ENCODE measurements around the gene PALD1.

The PALD1 gene

DNA sequence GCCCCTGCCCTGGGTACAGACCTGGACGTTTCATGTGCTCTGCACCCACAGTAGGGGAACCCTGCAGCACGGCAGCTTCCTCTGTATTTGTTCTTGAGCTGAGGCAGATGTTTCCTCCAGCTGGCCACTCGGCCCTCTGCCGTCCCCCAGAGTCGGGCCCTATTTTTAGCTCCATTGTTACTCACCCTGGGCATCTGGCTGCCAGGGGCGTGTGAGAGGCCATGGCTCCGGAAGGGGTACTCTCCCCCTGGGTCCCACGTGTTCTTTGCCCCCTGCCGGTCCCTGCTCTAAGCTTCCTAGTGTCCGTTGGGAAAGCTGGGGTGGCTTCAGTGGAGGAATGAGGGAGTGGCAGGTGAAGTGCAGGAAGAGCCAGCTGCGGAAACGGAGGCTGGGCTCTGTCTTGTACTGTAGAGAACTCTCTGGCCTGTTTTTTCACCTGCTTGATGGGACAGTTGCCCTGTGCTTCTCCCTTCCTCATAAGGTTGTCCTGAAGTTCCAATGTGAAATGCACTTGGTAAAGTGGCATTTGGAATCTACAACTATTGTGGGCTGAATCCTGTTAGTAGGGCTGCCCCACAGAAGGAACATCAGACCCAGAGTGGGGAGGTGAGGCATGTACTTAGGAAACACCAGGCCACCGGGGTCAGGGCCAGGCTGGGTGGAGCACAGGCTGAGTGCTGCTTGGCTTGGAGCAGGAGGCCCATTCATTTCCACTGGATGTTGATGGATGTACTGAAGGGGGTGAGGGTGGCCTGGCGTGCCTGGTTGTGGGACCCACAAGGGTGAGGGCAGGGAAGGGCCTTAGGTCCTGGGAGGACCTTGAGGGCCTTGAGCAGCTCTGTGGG is 30.6 kb downstream of the PALD1 start:
- no peak for DNase-seq

DNA sequence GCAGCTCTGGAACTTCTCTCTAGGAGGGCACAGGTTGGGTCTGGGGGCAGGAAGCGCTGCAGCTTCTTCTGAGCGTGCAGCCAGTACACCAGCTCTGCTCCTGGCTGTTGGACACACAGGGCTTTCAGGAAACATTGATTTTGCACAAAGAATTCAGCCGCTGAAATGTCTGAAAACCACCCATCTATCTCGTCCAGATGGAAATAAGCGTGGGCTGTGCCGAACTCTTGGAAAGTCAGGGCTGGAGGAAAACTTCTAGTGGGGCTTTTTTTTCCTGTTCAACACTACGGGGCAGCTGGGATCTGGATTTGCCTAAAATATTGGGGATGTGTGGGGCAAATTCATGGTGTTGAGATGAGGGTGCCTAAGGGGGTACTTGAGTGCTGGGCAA is 31.2 kb downstream of the PALD1 start:
- no peak for DNase-seq

DNA sequence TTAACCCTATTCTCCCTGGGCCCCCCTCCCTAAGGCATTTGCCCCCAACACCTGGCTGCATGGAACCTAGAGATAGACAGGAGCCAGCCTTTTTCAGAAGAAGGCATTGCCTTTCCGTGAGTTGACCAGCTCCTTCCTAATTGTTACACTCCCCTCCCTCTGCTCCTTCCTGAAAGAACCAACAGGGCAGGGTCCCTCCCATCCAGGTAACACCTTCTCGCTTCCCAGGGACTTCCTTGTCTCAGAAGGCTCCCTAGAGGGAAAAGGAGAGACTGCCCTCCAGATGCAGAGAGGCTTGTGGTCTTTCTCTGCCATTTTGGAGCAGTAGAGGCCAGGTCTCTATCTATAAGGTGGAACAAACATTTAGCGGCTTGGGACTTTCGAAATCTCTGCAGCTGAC is 31.9 kb downstream of the PALD1 start:
- DNase-seq, result no peak

DNA sequence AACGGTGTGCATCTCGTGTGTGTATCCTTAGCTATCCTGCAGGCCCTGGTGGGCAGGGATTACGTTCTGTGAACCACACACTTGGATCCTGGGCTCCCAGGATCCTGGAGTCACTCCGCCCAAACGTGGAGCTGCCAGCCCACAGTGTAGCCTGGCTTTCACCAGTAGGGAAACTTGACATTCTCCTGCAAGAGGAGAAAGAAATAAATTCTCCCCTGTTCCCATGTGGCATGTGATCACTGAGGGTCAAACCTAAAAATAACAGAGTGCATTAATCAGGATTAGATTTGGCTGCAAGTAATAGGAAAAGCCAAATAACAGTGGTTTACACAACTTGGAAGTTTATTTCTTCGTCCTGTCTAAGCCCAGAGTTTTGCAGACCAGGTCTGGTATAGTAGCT is 32.3 kb downstream of the PALD1 start:
- DNase-seq, result no peak

DNA sequence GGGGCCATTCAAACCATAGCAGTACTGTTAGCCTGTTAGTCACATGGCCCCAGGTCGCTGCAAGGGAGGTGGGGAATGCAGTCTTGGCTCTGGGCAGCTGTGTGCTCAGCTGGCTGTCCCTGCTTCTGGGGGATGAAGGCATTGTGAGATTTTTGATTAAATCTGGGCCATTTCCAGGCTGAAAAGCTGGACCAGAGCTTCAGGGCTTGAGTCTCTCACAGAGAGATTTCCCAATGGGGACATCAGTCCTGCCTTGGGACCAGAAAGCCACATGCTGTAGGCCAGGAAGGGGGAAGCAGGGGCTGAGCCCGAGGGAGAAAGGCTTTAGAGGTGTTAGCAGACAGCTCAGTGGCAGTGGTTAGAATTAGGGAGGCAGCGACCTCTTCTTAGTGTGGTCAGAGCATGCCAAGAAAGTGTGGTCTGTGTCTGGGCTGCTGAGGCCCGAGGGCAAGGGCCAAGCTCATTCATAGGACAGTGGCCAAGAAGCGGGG is 33.6 kb downstream of the PALD1 start:
- DNase-seq, result no peak

DNA sequence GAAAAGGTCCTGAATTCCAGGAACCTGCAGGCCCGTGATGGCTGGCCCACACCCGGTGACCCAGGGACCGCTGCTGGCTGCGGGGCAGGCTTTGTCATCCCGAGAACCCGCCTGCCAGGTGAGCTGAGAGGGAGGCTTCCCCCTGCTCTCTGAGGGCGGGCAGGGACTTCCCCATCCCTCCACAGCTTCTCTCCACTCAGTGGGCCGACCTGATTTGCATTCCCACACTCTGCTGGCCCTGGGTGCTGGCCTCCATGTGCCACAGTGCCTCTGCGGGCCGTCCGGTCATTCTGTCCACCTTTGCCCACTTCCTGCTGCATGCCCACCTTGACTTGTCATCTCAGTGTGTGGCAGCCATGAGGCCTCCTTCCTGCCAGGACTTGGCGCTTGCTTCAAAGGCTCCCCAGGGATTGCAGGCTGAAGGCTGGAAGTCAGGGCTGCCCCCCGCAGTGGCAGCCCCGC is 35.3 kb downstream of the PALD1 start:
- no peak for DNase-seq

DNA sequence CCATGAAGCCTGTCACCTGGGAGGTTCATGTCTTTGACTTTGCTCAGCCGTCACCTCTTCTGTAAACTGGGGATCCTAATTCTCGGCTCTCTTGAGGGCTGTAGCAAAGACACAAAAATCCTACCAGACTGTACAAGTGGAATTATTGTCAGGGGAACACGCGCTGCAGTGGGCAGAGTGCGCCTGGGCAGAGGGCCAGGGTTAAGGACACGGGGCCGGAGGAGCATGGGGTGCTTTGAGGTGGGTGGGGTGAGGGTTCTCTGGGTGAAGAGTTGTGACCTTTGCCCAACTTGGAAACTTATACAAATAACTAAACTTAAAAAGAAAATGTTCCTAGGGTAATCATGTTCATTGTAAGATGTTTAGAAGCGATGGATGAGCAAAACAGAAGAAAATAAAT is 36.0 kb downstream of the PALD1 start:
- DNase-seq, result no peak

DNA sequence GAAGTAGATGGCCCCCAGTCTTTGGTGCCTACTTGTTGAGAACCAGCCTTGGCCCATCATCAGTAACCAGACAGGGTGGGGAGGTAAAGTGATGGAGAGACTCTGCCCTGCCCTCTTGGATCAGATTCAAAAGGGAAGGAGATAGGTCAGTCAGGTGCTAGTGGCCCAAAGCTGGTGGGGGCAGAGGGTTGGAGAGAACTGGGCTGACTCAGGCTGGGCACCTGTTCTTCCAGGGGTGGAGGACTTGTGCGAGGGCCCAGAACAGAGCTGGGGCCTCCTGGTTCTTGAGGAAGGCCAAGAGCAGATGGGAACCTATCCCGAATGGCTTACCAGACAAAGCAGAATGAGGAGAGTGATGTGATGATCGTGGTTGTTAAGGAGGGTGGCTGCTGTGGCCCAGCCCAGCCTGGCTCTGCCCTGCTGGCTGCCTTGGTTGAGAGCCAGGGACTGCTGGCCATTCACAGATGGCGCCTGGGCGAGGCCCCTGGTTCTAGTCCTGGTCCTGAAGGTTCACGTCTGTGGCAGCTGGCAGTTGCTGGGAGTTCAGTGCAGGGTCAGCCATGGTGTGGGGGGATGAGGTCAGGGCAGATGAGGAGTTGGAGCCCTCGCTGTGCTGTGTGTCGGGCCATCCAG is 36.6 kb downstream of the PALD1 start:
- DNase-seq, result no peak

DNA sequence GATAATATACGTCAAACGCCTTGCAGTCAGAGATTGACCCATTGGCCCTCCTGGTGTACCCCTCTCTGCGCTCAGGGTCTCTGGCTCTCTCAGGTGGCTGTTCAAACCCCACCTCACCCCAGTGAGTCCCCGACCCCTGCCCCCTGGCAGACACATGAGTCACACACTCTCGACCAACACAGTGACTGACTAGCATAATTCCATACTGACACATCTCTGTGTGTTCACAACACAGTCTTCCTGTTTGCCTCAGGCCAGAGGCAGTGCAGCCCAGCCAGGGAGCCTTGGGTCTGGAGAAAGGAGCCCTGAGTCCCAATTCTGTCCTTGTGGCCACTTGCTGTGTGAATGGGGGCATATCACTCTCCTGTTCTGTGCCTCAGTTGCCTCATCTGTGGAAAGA is 40.1 kb downstream of the PALD1 start:
- DNase-seq, result no peak

DNA sequence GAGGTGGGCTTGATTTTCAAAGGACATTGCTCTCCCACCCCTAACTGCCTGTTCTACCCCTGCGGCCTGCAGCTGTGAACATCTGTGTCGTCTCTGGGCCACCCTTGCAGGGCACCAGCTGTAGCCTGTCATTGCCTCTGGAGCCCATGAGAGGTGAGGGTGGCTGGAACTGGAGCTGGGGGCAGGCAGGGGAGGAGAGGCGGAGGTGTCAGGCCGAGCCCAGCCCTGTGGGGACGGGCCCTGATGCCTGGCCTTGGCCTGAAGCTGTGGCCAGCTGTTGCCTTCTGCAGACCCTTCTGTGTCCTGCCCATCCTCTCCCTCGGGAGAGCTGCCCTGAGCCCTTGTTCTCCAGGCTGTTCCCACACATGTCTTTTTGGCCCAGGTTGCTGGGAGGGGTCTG is 44.5 kb downstream of the PALD1 start:
- no peak for DNase-seq

DNA sequence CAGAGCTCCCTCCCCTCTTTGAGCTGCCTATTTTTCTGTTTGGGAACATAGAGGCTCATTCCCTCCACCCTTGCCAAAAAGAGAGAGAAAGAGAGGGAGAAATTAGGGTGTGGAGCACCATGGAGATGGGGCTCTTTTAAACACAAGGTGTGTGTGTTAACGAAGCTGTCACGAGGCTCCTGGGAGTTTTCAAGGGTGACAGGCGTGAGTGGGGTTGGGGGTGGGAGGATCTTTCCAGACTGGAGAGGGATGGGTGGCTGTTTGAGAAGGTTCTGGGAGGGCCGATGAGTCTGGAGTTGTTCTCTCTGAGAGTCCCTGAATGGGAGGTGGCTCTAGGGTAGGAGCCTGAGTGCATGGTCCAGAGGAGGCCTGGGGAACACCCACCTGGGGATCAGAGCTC is 45.0 kb downstream of the PALD1 start:
- no peak for DNase-seq

DNA sequence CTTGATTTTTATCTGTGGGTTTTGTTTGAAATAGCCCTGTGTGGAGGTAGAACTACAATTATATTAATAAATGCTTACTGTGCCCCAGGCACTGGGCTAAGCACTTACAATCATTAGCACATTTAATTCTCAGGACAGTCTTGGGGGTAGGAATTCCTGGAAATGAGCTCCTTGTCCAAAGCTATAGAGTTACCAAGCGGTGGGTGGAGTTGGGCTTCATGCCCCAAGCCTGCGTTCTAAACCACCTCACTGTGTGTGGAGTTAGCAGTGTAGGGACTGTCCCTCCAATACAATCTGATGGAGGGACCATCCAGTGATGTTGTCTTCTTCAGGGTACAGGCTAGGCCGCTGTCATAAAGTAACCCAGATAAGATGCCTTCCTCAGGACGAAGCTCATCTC is 49.7 kb downstream of the PALD1 start:
- DNase-seq, result no peak

DNA sequence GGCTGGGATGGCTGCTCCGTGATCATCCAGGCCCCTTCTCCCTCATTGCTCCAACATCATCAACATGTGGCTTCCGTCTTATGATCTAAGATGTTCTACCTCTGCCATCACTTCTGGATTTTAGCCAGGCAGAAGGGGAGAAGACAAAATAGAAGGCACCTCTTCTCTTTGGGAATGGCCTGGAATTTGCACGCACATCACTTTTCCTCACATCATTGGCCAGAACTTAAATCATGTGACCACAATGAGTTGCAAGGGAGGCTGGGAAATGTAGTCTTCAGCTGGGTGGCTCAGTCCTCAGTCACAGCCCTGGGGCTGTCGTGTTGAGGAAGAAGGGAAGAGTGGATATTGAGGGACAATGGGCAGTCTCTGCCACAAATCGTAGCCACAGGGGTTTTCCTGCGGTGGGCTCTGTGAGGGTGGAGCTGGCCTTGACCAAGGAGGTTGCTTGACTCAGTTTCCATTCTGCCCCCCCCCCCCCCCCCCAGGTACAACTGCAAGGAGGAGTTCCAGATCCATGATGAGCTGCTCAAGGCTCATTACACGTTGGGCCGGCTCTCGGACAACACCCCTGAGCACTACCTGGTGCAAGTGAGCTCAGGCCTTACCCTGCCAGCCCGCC is 50.3 kb downstream of the PALD1 start:
- DNase-seq, result no peak

DNA sequence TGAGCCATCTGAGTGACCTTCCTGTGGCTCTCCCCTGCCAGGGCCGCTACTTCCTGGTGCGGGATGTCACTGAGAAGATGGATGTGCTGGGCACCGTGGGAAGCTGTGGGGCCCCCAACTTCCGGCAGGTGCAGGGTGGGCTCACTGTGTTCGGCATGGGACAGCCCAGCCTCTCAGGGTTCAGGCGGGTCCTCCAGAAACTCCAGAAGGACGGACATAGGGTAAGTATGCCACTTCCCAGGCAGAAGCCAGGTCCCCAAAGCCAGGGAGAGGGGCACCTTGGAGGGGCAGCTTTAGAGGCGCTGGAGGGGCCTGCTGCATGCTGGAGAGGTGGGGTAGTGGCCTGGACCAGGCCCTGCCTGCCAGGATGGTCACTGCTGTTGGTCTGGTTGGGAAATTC is 51.3 kb downstream of the PALD1 start:
- no peak for DNase-seq

DNA sequence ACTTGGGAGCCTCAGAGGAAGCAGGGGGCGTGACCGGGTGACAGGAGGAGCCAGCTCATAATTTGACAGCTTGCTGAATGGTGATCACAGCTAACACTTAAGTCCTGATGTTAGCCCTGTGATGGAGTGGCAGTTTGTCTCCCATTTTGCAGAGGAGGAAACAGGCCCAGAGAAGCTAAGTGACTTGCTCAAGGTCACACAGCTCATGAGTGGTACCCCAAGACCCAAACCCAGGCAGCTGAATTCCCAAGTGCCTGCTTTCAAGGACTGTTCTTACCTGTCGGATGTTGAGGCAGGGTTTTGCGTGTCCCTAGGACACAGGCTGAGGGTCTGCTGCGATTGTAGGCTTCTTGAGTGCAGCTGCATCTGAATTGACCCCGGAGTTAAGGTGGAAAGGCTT is 51.7 kb downstream of the PALD1 start:
- no peak for DNase-seq

DNA sequence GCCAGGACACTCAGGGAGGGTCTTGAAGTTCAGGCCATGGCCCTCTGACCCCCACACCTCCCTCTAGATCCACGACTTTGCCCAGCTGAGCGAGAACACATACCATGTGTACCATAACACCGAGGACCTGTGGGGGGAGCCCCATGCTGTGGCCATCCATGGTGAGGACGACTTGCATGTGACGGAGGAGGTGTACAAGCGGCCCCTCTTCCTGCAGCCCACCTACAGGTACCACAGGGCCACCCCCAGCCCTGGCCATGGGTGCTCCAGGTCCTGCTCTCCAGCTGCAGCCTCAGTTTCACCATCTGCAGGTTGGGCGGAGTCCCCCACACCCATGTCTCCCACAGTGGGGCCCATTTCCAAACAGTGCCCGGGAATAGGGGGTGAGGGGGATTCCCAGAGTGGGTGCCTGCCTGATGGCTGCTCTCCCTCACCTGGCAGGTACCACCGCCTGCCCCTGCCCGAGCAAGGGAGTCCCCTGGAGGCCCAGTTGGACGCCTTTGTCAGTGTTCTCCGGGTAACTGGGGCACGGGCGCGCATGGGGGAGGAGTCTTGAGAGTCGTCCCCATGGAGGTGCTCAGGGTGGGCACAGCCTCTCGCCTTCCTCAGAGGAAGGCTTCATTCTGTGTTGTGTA is 54.1 kb downstream of the PALD1 start:
- no peak for DNase-seq

DNA sequence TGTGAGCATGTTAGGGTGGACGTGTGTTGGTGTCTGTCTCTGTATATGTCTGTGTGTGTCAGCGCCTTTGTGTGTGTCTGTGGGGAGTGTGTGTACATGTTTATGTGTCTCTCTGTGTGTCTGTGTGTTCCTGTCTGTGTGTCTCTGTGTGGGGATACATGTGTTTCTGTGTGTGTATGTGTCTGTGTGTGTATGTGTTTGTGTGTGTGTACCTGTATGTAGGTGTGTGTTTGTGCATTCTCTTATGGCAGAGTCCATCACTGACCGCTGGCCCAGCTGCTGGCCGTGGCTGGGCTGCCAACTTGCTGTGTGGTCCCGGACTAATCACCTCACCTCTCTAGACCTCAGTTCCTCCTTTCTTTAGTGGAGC is 54.6 kb downstream of the PALD1 start:
- no peak for DNase-seq

DNA sequence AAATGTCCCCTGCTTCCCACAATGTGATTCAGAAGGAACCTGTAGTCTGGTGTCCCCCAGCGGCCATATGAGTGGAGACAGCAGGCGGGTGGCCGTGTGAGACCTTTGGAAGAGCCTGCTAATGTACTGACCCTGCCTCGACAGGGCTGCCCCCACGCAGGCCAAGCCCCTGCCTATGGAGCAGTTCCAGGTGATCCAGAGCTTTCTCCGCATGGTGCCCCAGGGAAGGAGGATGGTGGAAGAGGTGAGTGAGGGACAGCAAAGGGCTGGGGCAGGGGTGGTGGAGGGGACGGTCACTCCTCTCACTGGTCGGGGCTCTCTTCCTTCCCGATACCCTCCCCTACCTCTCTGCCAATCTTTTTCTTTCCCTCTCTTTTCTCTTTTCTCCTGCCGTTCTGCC is 55.7 kb downstream of the PALD1 start:
- no peak for DNase-seq

DNA sequence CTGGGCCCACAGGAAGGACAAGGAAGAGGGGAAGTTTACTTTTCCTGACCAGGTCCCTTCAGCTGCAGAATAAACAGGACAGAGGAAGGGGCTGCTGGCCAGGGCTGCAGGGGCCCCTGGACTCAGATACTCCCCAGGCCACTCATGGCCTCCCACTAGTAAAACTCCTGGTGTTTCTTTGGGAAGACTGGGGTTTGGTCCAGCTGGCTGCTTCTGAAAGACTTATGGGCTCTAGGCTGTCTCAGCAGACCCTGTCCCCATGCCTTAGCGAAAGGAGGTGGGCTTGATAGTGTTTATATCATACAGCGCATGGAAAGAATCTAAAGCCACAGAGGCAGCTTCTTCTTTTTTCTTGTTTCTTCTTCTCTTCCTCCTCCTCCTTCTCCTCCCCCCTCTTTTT is 56.4 kb downstream of the PALD1 start:
- no peak for DNase-seq

DNA sequence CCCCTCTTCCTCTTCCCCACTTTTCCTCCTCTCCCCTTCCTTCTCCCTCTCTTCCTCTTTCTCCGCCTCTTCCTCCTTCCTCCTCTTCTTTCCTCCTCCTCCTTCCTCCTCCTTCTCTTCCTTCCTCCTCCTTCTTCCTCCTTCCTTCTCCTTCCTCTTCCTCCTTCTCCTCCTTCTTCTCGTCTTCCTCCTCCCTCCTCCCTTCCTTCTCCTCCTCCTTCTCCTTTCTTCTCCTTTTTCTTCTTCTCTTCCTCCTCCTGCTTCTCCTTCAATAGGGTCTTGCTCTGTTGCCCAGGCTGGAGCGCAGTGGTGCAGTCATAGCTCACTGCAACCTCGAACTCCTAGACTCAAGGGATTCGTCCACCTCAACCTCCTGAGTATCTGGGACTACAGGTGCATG is 56.9 kb downstream of the PALD1 start:
- DNase-seq, result no peak

DNA sequence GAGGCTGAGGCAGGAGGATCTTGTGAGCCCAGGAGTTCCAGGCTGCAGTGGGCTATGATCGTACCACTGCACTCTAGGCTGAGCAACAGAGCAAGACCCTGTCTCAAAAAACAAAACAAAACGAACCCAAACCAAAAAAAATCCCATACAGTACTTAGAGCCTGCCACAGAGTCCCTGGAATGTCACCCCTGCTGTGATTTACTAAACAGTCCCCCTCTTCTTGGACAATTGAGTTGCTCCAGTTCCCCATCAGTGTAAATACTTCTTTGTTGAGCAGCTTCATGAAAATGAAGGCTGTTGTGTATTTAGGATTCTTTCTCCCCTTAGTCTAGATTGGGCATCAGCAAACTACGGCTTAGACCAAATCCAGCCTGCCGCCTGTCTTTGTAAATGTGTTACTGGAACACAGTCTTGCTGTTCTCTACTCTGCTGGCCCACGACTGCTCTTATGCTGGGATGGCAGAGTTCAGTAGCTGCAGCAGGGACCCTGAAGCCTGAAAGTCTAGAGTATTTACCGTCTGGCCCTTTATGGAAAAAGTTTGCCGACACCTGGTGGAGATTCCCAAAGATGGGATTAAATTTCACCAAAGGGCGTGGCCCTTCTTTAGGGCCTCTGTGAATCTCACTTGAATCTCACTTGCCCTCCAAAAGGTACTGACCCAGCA is 57.8 kb downstream of the PALD1 start:
- no peak for DNase-seq

DNA sequence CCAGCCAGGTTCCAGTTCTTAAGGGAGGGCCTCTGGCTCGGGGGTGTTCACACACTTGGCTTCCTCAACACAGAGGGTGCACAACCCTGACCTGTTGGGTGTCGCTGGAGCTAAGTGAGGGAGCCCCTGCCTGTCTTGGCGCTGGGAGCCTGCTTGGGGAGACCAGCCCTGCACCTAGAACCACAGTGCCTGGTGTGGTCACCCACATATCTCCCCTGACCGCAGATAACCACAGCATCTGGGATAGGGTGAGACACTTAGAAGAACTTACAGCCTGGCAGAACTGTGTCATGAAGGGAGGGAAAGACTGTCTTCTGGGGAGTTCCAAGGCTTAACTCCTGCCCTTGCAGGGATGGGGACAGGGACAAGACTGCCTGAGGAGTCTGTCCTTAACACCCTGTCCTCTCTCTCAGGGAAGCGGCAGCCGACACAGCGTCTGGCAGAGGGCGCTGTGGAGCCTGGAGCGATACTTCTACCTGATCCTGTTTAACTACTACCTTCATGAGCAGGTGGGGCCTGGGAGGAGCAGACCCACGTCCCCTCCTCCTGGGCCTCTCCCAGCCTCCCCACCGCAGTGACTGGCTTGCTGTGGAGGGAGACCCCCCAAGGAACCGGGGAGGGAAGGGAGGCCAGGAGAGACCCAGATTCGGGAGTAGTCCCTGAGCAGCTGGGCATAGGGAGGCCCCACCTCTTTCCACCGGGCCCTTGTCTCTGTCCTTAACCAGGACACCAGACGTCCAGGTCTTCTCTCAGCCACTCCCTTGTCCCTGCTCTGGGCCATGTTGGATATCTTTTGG is 59.0 kb downstream of the PALD1 start:
- no peak for DNase-seq

Measured in cortex of kidney (tissue), 1 donor.